Cardiac atrium fibroblast (primary cell): ENCODE results near the gene ZNF202. TPM values are rescaled to one million over a fixed set of nuclear protein-coding genes. Genes with fewer than 3 reads are reported as not detected.

Experiments
- total RNA-seq: library from RNA; depleted of rRNA; stranded (reverse); fragments of >200 nt; gene quantifications from 2 replicates; pipeline ENCODE4 v1.2.3, GENCODE V29; 2015

The ZNF202 gene
- total RNA-seq: 2.7 and 5.3 TPM in 2 replicates

GRCh38 chr11:123741159-123742030, at the start of gene ZNF202:
ZNF202 (minus strand) TSS chr11:123741660; CDS start chr11:123730888, 10,772 bp downstream.

GRCh38 chr11:123754101-123754568, 12.7 kb upstream of the ZNF202 start, which contains the start of gene OR6X1:
OR6X1 (minus strand) TSS chr11:123754518; CDS start chr11:123754518, 0 bp downstream.

Other genes with a start within 250 kb of the ZNF202 start
- 0.49 TPM in 1 of 2 replicates, not detected in the other for gene SCN3B, start 87.0 kb downstream of the ZNF202 start, total RNA-seq
- not detected in 2 replicates for gene OR6X1, start 12.9 kb upstream of the ZNF202 start, total RNA-seq
- 0.32 TPM in 1 of 2 replicates, not detected in the other for gene OR6M1, start 64.7 kb upstream of the ZNF202 start, total RNA-seq
- gene TMEM225, start 144.0 kb upstream of the ZNF202 start, total RNA-seq: not detected in 2 replicates
- not detected in 2 replicates for gene OR8D4, start 160.5 kb upstream of the ZNF202 start, total RNA-seq
- gene OR4D5, start 198.0 kb upstream of the ZNF202 start, total RNA-seq: not detected in 2 replicates
- not detected in 2 replicates for gene OR6T1, start 202.2 kb upstream of the ZNF202 start, total RNA-seq
- gene OR10S1, start 236.1 kb upstream of the ZNF202 start, total RNA-seq: not detected in 2 replicates